C4-2B (cell line): ENCODE results near the gene MACROD1.

Experiments used
- CTCF ChIP-seq: fragments of 450-650 bp; conservative IDR thresholded peaks from 2 replicates; pipeline ENCODE4 v1.5.1; 2017; ENCODE audit warnings: mild to moderate bottlenecking
- ZFX ChIP-seq: fragments of 450-650 bp; IDR thresholded peaks from 2 replicates; pipeline ENCODE4 v1.6.1; 2017

- no peak for TF ChIP-seq CTCF
- no peak for TF ChIP-seq ZFX
Observed at GRCh38 chr11:64051297-64051696, 114.6 kb downstream of the MACROD1 start.
